HCT116 (cell line): Measurements from ENCODE around the gene NOC2L. TPM values are rescaled to one million over a fixed set of nuclear protein-coding genes. Genes with fewer than 3 reads are reported as not detected.
"Not testable (repeated sequence)": the region's sequence is repeated elsewhere in the genome, so short reads cannot be mapped to it uniquely, and the experiment has no call there.

Source experiments
- ATAC-seq: fragments of 200-7000 bp; cut with Tn5 transposase; 2 replicates; pipeline ENCODE4 v1.9.1; 2020; ENCODE audit warnings: mild to moderate bottlenecking, moderate library complexity
- BruUV-seq: library from RNA; stranded (reverse); fragments of 400-500 nt; replicated peaks from 2 replicates; lab custom pipeline; 2021; lab: Mats Ljungman, UMichigan
- CTCF ChIA-PET: fragments of 300-600 bp; sonication (Branson Sonifier 250); formaldehyde crosslinking; loops from one replicate; lab custom pipeline; 2021; ENCODE audit warnings: antibody characterized with exemption; lab: Charles Lee
- POLR2A ChIA-PET: fragments of 300-600, 350-600 bp; sonication (Branson Sonifier 250); formaldehyde crosslinking; loops from one replicate; lab custom pipeline; 2021; ENCODE audit warnings: antibody characterized with exemption; lab: Charles Lee
- RAD21 ChIA-PET, 2 experiments: fragments of 300-600 bp; sonication (Branson Sonifier 250); formaldehyde crosslinking; loops; one replicate each; lab custom pipeline; 2023; ENCODE audit warnings: low total read pairs in 2 of 2; ENCODE audit not compliant: uncharacterized antibody in 2 of 2, unreplicated experiment in 2 of 2, low non-redundant PET in 1 of 2; lab: Charles Lee
- DNase-seq: peaks from one replicate; pipeline ENCODE4 v3.0.0-alpha.2; 2010; ENCODE audit warnings: low read depth, low spot score
- H2AFZ ChIP-seq: fragments of 200-600 bp; shearing (Covaris generic), sonication (generic); 2 replicates; pipeline ENCODE4 v1.6.1; 2017; ENCODE audit warnings: low read depth, mixed run types, mixed read lengths, antibody characterized with exemption, low read length; ENCODE audit not compliant: poor library complexity, severe bottlenecking
- H3K27ac ChIP-seq: 2 replicates; pipeline ENCODE4 v1.5.1; 2012; ENCODE audit warnings: low read depth, low read length
- H3K27me3 ChIP-seq: fragments of 200-600 bp; sonication (generic); 2 replicates; pipeline ENCODE4 v1.6.1; 2016; ENCODE audit warnings: mixed run types, low read length, mixed read lengths; ENCODE audit not compliant: insufficient read depth
- H3K36me3 ChIP-seq, 2 experiments: fragments of 200-500 bp in 1 of 2; fragments of 200-600 bp in 1 of 2; sonication (Bioruptor generic) in 1 of 2; sonication (generic) in 1 of 2; 2 replicates each; pipeline versions ENCODE4 v1.5.1 to v1.6.1; 2014 to 2016; ENCODE audit warnings: low read length in 2 of 2, inconsistent platforms in 1 of 2, mixed read lengths in 1 of 2, mixed run types in 1 of 2; ENCODE audit not compliant: insufficient read depth in 2 of 2, control insufficient read depth in 1 of 2
- H3K4me1 ChIP-seq, 2 experiments: fragments of 200-600 bp in 1 of 2; sonication (generic) in 1 of 2; 2 replicates each; pipeline versions ENCODE4 v1.5.1 to v1.6.1; 2012 to 2017; ENCODE audit warnings: low read length in 2 of 2, inconsistent platforms in 1 of 2, mild to moderate bottlenecking in 1 of 2, mixed read lengths in 1 of 2, mixed run types in 1 of 2, moderate library complexity in 1 of 2; ENCODE audit not compliant: insufficient read depth in 2 of 2, control insufficient read depth in 1 of 2
- H3K4me2 ChIP-seq: fragments of 200-600 bp; sonication (generic); 2 replicates; pipeline ENCODE4 v1.6.1; 2017; ENCODE audit warnings: mixed run types, low read length, mixed read lengths
- H3K4me3 ChIP-seq, 2 experiments: fragments of 200-600 bp in 1 of 2; sonication (generic) in 1 of 2; replicated peaks in 1 of 2; 2 replicates each; pipeline ENCODE4 v1.5.1; 2011 to 2016; ENCODE audit warnings: low read length in 2 of 2, control low read depth in 1 of 2, low read depth in 1 of 2, mild to moderate bottlenecking in 1 of 2, mixed read lengths in 1 of 2, mixed run types in 1 of 2
- H3K79me2 ChIP-seq: fragments of 200-600 bp; sonication (generic); 2 replicates; pipeline ENCODE4 v1.6.1; 2017; ENCODE audit warnings: mild to moderate bottlenecking, mixed run types, low read length, moderate library complexity, mixed read lengths; ENCODE audit not compliant: insufficient read depth
- H3K9ac ChIP-seq: fragments of 200-600 bp; sonication (generic); 2 replicates; pipeline ENCODE4 v1.6.1; 2016; ENCODE audit warnings: low read length, mixed read lengths
- H3K9me2 ChIP-seq: fragments of 200-600 bp; sonication (generic), shearing (Covaris generic); 2 replicates; pipeline ENCODE4 v1.6.1; 2017; ENCODE audit warnings: mixed run types, mild to moderate bottlenecking, moderate library complexity; ENCODE audit not compliant: insufficient read depth
- H3K9me3 ChIP-seq, 2 experiments: fragments of 200-500 bp in 1 of 2; fragments of 200-600 bp in 1 of 2; sonication (Bioruptor generic) in 1 of 2; sonication (generic) in 1 of 2; 2 replicates each; pipeline ENCODE4 v1.6.1; 2014 to 2017; ENCODE audit warnings: low read length in 2 of 2, mixed read lengths in 2 of 2, inconsistent platforms in 1 of 2, low read depth in 1 of 2, mild to moderate bottlenecking in 1 of 2, mixed run types in 1 of 2, moderate library complexity in 1 of 2; ENCODE audit not compliant: control insufficient read depth in 1 of 2, insufficient read depth in 1 of 2
- H4K20me1 ChIP-seq: fragments of 200-600 bp; sonication (generic), shearing (Covaris generic); 2 replicates; pipeline ENCODE4 v1.6.1; 2017; ENCODE audit warnings: mixed run types, mild to moderate bottlenecking, moderate library complexity; ENCODE audit not compliant: insufficient read depth
- ELF1 ChIP-seq: IDR thresholded peaks from 2 replicates; pipeline ENCODE4 v1.6.1; 2012; ENCODE audit warnings: low read depth, borderline replicate concordance
- SIN3A ChIP-seq: IDR thresholded peaks from 2 replicates; pipeline ENCODE4 v1.6.1; 2012; ENCODE audit warnings: low read depth
- SP1 ChIP-seq: IDR thresholded peaks from 2 replicates; pipeline ENCODE4 v1.6.1; 2012; ENCODE audit warnings: low read depth
- ZBTB33 ChIP-seq: IDR thresholded peaks from 2 replicates; pipeline ENCODE4 v1.6.1; 2011; ENCODE audit warnings: mild to moderate bottlenecking, low read length, moderate library complexity; ENCODE audit not compliant: insufficient replicate concordance; ENCODE audit errors: extremely low read depth
- intact Hi-C: fragments of 100-400 bp; cut with micrococcal nuclease; formaldehyde crosslinking; loops from 2 replicates; pipeline ENCODE4 v1.10.0; 2022
- total RNA-seq: library from RNA; stranded (reverse); gene quantifications from one replicate; pipeline ENCODE4 v1.2.1, GENCODE V29; 2021; ENCODE audit not compliant: unreplicated experiment

The NOC2L gene
- total RNA-seq, 1 experiment from 2014 or later = 260 TPM

DNA sequence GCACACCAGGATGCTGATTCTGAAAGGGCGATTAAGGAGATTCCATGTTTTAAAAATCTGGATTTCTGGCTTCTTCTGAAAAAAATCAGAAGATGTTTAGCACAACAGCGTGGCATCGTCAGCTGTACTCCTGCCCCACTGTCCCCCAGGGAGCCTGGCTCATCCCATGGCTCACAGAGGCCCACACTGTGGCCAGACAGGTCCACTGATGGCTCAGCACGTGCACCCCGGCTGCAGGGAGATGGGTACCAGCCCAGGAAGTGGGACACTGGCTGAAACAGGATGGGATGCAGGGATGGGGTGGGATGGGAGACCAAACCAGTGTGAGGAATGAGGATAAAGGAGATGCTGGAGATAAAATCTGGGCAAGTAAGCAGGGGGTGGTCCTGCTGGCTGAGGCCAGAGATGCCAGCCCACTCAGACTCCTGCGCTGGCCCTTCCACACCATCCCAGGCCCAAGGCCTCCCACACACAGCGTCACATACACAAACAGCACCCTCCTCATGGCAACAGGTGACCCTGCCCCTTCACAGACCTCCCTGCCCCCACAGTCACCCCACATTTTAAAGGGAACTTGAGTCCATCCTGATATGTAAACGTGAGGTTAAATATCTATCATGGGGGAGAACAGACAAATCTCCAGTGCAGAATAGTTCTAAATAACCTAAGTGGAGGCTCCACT lies 59.3 kb downstream of the NOC2L start:
- H3K4me2 ChIP-seq = no peak overlapping the region
- CTCF ChIA-PET = no interaction called here
- RAD21 ChIA-PET = no interaction called here
- no peaks in the 10 kb centered on the region for H4K20me1 ChIP-seq
- no peaks in the 10 kb centered on the region for H3K36me3 ChIP-seq
- H3K27ac ChIP-seq = no peak overlapping the region
- H3K4me1 ChIP-seq = peaks cover 6 to 9% of the 10 kb centered on the region in 2 experiments; a peak in 3 of 4 replicates
- H3K9ac ChIP-seq = no peak overlapping the region
- H3K9me2 ChIP-seq = no peaks in the 10 kb centered on the region
- TF ChIP-seq ZBTB33 (no peak), SP1 (no peak), ELF1 (no peak), SIN3A (no peak)
- no TSS peak for BruUV-seq
- H3K27me3 ChIP-seq = no peaks in the 10 kb centered on the region
- no peak overlapping the region for H2AFZ ChIP-seq
- no peaks in the 10 kb centered on the region for H3K9me3 ChIP-seq
- intact Hi-C loops = loop anchor here (5.0 kb wide), 1 partner anchor 63 kb away; the partner anchor contains the start of gene KLHL17
- no peak for ATAC-seq
- no peak for DNase-seq
- H3K4me3 ChIP-seq = no peak overlapping the region
- POLR2A ChIA-PET = no interaction called here
- H3K79me2 ChIP-seq = no peaks in the 10 kb centered on the region

GRCh38 chr1:897951-898350 lies 61.1 kb downstream of the NOC2L start:
- H3K9me3 ChIP-seq, H2AFZ ChIP-seq, H3K9ac ChIP-seq, H3K36me3 ChIP-seq, H3K4me2 ChIP-seq, H3K27me3 ChIP-seq, H3K27ac ChIP-seq, ATAC-seq, H3K9me2 ChIP-seq, RAD21 ChIA-PET, DNase-seq, POLR2A ChIA-PET, H3K4me3 ChIP-seq, BruUV-seq, H4K20me1 ChIP-seq, intact Hi-C loops, H3K4me1 ChIP-seq, H3K79me2 ChIP-seq: not testable (repeated sequence)
- CTCF ChIA-PET = interaction anchor here (1.2 kb wide), 1 partner anchor 28 kb away, joined by 5 read pairs; no protein-coding TSS in a partner anchor
